HL-60 (cell line): ENCODE measurements around the gene DDC.

ENCODE experiments used
- DNase-seq, 2 experiments: peaks; one replicate each; pipeline ENCODE4 v3.0.0-alpha.2; 2010 to 2020; ENCODE audit warnings: low read depth in 1 of 2, low spot score in 1 of 2
- H3K27ac ChIP-seq: fragments of 250-450 bp; sonication (Bioruptor Pico); replicated peaks from 2 replicates; pipeline ENCODE4 v1.5.1; 2020; ENCODE audit warnings: mild to moderate bottlenecking, moderate library complexity
- H3K27me3 ChIP-seq: fragments of 250-450 bp; sonication (Bioruptor Pico); 2 replicates; pipeline ENCODE4 v1.5.1; 2021; ENCODE audit warnings: mild to moderate bottlenecking, moderate library complexity; ENCODE audit not compliant: insufficient read depth, poor library complexity, severe bottlenecking
- H3K4me3 ChIP-seq: replicated peaks from 2 replicates; pipeline ENCODE4 v1.5.1; 2011; ENCODE audit warnings: mild to moderate bottlenecking, control low read depth, low read length; ENCODE audit not compliant: insufficient read depth
- CTCF ChIP-seq: IDR thresholded peaks from one replicate; pipeline ENCODE4 v1.5.1; 2011; ENCODE audit warnings: low read length, control low read depth, inconsistent platforms; ENCODE audit not compliant: insufficient read depth
- GABPA ChIP-seq: IDR thresholded peaks from 2 replicates; pipeline ENCODE4 v1.6.1; 2012; ENCODE audit warnings: low read depth
- POLR2AphosphoS5 ChIP-seq: IDR thresholded peaks from 2 replicates; pipeline ENCODE4 v1.6.1; 2012; ENCODE audit warnings: low read depth
- REST ChIP-seq: IDR thresholded peaks from 2 replicates; pipeline ENCODE4 v1.6.1; 2012; ENCODE audit warnings: low read depth; ENCODE audit not compliant: insufficient replicate concordance
- SPI1 ChIP-seq: IDR thresholded peaks from 2 replicates; pipeline ENCODE4 v1.6.1; 2012; ENCODE audit warnings: low read depth, mild to moderate bottlenecking, borderline replicate concordance

DDC gene

GRCh38 chr7:50418526-50419290, 146.5 kb downstream of the DDC start:
- DNase-seq = no peak
- no peak for TF ChIP-seq POLR2AphosphoS5
- no peak for TF ChIP-seq CTCF
- no peak for TF ChIP-seq GABPA
- no peak for TF ChIP-seq REST
- no peak for TF ChIP-seq SPI1
- no peaks in the 10 kb centered on the region for H3K27me3 ChIP-seq
- no peak overlapping the region for H3K27ac ChIP-seq
- H3K4me3 ChIP-seq = no peak overlapping the region

- TF ChIP-seq CTCF (peak; percentile 94), POLR2AphosphoS5 (no peak)
- no peak overlapping the region for H3K4me3 ChIP-seq
- no peaks in the 10 kb centered on the region for H3K27me3 ChIP-seq
- peak; percentile 38 to 89 for DNase-seq
- H3K27ac ChIP-seq = no peak overlapping the region
These were observed 147.1 kb downstream of the DDC start for GRCh38 chr7:50418086-50418515.

GRCh38 chr7:50416527-50417182, 148.6 kb downstream of the DDC start:
- DNase-seq = peak in 1 of 2 experiments; percentile 82
- TF ChIP-seq GABPA (no peak), POLR2AphosphoS5 (no peak), REST (no peak), SPI1 (peak; percentile 97), CTCF (no peak)
- H3K27ac ChIP-seq = peak overlapping the region; percentile 58
- no peaks in the 10 kb centered on the region for H3K27me3 ChIP-seq
- H3K4me3 ChIP-seq = 0 out of 2 replicates have a peak overlapping the region, but pooled peaks have one; percentile 5
